Stomach (tissue), 9 donors: ENCODE results near the gene S100A4. TPM values are rescaled to one million over a fixed set of nuclear protein-coding genes. Genes with fewer than 3 reads are reported as not detected.

Experiments
- DNase-seq, 2 donors: peaks; one replicate each; pipeline versions ENCODE4 v3.0.0 to v3.0.0-alpha.2; 2013 to 2019
- H3K27ac ChIP-seq, 5 donors: fragments of 200-600 bp in 4 of 5; sonication (generic) in 4 of 5; one replicate each; pipeline ENCODE4 v1.5.1; 2013 to 2019; ENCODE audit warnings: mild to moderate bottlenecking in 1 of 5, moderate library complexity in 1 of 5
- H3K27me3 ChIP-seq, 3 donors: fragments of 200-600 bp; sonication (generic); one replicate each; pipeline ENCODE4 v1.5.1; 2017 to 2019; ENCODE audit warnings: mixed run types in 1 of 3
- H3K36me3 ChIP-seq, 4 donors: fragments of 200-600 bp; sonication (generic); 1 replicate in 3 of 4; 2 replicates in 1 of 4; pipeline ENCODE4 v1.5.1; 2016 to 2019
- H3K4me1 ChIP-seq, 4 donors: fragments of 200-600 bp; sonication (generic); one replicate each; pipeline ENCODE4 v1.5.1; 2016 to 2019
- H3K4me3 ChIP-seq, 4 donors: fragments of 200-600 bp; sonication (generic) in 3 of 4; one replicate each; pipeline ENCODE4 v1.5.1; 2016 to 2019; ENCODE audit warnings: mild to moderate bottlenecking in 1 of 4
- H3K9me3 ChIP-seq, 4 donors: fragments of 200-600 bp; sonication (generic); one replicate each; pipeline ENCODE4 v1.5.1; 2016 to 2019
- EP300 ChIP-seq: sonication (generic); formaldehyde crosslinking; IDR thresholded peaks from one replicate; pipeline ENCODE4 v1.6.1; 2017; ENCODE audit warnings: antibody characterized with exemption
- POLR2A ChIP-seq, 4 donors: fragments of 450-650 bp; IDR thresholded peaks; one replicate each; pipeline ENCODE4 v1.6.1; 2016; ENCODE audit warnings: antibody characterized with exemption in 4 of 4, control low read depth in 2 of 4, mild to moderate bottlenecking in 1 of 4, moderate library complexity in 1 of 4
- POLR2AphosphoS5 ChIP-seq, 3 donors: sonication (generic); formaldehyde crosslinking; IDR thresholded peaks; one replicate each; pipeline ENCODE4 v1.6.1; 2016; ENCODE audit warnings: antibody characterized with exemption in 3 of 3
- WGBS, 5 donors: extraction: QIAGEN DNeasy Blood & Tissue Kit in 3 of 5; methylation state at CpG; one replicate each; pipeline versions ENCODE4 v1.1.5 to v1.1.7; 2013 to 2018; 5-methylcytosine and 5-hydroxymethylcytosine counted together
- intact Hi-C: fragments of 100-400 bp; cut with DNase I; formaldehyde crosslinking; loops from one replicate; pipeline ENCODE4 v1.15.1; 2023; ENCODE audit warnings: low total_unique reads
- polyA plus RNA-seq, 3 donors: library from polyadenylated mRNA; stranded (reverse); fragments of 200-250 nt; gene quantifications; one replicate each; pipeline ENCODE4 v1.2.3, GENCODE V29; 2013
- total RNA-seq, 5 donors: library from RNA; depleted of rRNA; stranded (reverse); fragments of >200 nt; gene quantifications; one replicate each; pipeline versions ENCODE4 v1.1.0 to v1.2.3, GENCODE V29; 2014 to 2016
- TF ChIP-seq, protein P1 (sequence below), 7 experiments: fragments of 450-650 bp in 4 of 7; fragments of 200-600 bp in 3 of 7; sonication (generic) in 3 of 7; IDR thresholded peaks; one replicate each; pipeline ENCODE4 v1.5.1; 2016 to 2019; ENCODE audit warnings: antibody characterized with exemption in 7 of 7, control low read depth in 2 of 7, mild to moderate bottlenecking in 1 of 7
- donor health status: healthy with polysubstance abuse.
- donor health status: Bipolar disorder and iron deficiency.
- donor health status: healthy.

S100A4 gene
- total and polyA plus RNA-seq, 8 donors, result 9.9 to 541 (median 40.1) TPM

DNA sequence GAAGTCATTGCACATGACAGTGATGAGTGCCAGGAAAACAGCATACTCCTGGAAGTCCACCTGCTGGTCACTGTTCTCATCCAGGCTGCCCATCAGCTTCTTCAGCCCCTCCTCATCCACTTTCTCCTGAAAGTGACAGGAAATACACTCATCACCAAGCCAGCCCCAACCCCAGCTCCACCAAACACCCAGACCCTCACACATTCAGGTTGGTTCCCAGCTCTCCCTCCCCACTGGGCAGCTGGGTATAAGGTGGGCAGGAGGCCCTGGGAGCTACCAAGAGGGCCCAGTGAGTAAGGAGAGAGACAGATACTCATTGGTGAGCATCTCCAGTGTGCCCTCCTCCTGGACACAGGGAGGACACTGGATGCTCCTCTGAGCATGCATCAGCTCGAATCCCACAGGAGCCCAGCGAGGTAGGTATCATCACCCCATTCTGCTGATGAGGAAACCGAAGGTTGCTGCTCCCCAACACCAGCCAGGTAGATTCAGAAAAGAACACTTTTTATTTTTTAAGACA lies 15.9 kb upstream of the S100A4 start:
- TF ChIP-seq POLR2A (IDR thresholded peaks at IDR 0.05) (no peak), EP300 (no peak), POLR2AphosphoS5 (IDR thresholded peaks at IDR 0.05) (no peak)
- TF ChIP-seq, protein P1, sequence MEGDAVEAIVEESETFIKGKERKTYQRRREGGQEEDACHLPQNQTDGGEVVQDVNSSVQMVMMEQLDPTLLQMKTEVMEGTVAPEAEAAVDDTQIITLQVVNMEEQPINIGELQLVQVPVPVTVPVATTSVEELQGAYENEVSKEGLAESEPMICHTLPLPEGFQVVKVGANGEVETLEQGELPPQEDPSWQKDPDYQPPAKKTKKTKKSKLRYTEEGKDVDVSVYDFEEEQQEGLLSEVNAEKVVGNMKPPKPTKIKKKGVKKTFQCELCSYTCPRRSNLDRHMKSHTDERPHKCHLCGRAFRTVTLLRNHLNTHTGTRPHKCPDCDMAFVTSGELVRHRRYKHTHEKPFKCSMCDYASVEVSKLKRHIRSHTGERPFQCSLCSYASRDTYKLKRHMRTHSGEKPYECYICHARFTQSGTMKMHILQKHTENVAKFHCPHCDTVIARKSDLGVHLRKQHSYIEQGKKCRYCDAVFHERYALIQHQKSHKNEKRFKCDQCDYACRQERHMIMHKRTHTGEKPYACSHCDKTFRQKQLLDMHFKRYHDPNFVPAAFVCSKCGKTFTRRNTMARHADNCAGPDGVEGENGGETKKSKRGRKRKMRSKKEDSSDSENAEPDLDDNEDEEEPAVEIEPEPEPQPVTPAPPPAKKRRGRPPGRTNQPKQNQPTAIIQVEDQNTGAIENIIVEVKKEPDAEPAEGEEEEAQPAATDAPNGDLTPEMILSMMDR (IDR thresholded peaks at IDR 0.05), result no peak
- no peak overlapping the region for H3K27ac ChIP-seq
- 95 to 100% (median 97%) methylated on average over 3 of the region's 3 CpGs for WGBS, 5 donors
- H3K4me3 ChIP-seq, result no peak overlapping the region
- H3K36me3 ChIP-seq, result no peaks in the 10 kb centered on the region
- H3K27me3 ChIP-seq, result no peaks in the 10 kb centered on the region
- intact Hi-C loops, result loop anchor here (5.0 kb wide), 1 partner anchor 44 kb away; no protein-coding TSS in a partner anchor
- DNase-seq, result no peak
- peaks cover 13 to 14% (median 13%) of the 10 kb centered on the region in 4 donors for H3K4me1 ChIP-seq
- no peaks in the 10 kb centered on the region for H3K9me3 ChIP-seq

DNA sequence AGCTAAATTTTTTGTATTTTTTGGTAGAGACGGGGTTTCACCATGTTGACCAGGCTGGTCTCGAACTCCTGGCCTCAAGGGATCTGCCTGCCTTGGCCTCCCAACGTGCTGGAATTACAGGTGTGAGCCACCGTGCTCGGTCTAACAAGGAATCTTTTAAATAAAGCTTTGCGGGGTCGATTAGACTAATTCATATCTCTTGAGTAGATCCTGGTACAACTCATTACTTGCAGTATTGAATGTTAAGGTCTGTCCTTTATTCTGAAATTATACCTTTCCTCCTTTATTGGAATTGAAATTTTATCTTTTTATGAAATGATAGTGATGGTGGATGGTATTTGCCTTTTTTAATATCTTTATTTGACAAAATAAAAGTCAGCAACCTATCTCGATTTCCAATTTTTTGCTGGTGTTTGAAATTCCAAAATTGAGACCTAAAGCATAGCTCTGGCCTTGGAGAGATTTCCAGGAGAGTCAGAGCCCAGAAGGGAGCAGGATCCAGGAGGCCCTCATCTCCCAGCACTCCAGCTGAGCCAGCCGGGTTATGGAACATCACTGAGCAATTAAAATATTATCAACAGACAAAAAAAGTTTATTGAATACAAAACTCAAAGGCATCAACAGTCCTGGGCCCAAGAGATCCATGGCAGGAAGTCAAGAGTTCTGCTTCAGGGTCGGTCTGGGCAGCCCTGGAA lies 15.3 kb upstream of the S100A4 start:
- H3K4me3 ChIP-seq, result no peak overlapping the region
- no peaks in the 10 kb centered on the region for H3K36me3 ChIP-seq
- no peaks in the 10 kb centered on the region for H3K27me3 ChIP-seq
- 84 to 90% (median 86%) methylated on average over 10 of the region's 10 CpGs for WGBS, 5 donors
- no peak for TF ChIP-seq POLR2AphosphoS5 (IDR thresholded peaks at IDR 0.05)
- no peak for TF ChIP-seq EP300
- TF ChIP-seq, protein P1 (IDR thresholded peaks at IDR 0.05), result no peak
- TF ChIP-seq POLR2A (IDR thresholded peaks at IDR 0.05), result no peak
- DNase-seq, result no peak
- no peaks in the 10 kb centered on the region for H3K9me3 ChIP-seq
- intact Hi-C loops, result loop anchor here (5.0 kb wide), 1 partner anchor 44 kb away; no protein-coding TSS in a partner anchor
- peaks cover 7 to 8% (median 7%) of the 10 kb centered on the region in 4 donors for H3K4me1 ChIP-seq
- no peak overlapping the region for H3K27ac ChIP-seq

DNA sequence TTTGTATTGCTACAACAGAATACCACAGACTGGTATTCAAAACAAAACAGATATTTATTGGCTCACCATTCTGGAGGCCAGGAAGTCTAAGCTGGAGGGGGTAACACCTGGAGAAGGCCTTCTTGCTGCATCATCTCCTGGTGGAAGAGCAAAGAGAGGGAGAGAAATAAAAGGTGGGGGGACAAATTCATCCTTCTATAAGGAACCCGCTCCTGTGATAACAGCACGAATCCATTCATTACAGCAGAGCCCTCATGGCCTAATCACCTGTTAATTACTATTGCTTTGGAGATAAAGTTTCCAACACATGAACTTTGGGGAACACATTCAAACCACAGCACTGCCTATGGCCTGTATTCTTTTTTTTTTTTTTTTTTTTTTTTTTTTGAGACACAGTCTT lies 14.6 kb upstream of the S100A4 start:
- WGBS, 5 donors, result 70 to 100% (median 95%) methylated on average over 2 of the region's 2 CpGs
- intact Hi-C loops, result loop anchor here (5.0 kb wide), 1 partner anchor 43 kb away; no protein-coding TSS in a partner anchor
- Histone ChIP-seq H3K27ac (no peak overlapping the region), H3K4me3 (no peak overlapping the region), H3K4me1 (peaks cover under 1% of the 10 kb centered on the region in 4 donors), H3K36me3 (no peaks in the 10 kb centered on the region), H3K9me3 (no peaks in the 10 kb centered on the region), H3K27me3 (no peaks in the 10 kb centered on the region)
- TF ChIP-seq POLR2A (IDR thresholded peaks at IDR 0.05) (no peak), EP300 (no peak), POLR2AphosphoS5 (IDR thresholded peaks at IDR 0.05) (no peak)
- TF ChIP-seq, protein P1 (IDR thresholded peaks at IDR 0.05), result no peak
- no peak for DNase-seq

DNA sequence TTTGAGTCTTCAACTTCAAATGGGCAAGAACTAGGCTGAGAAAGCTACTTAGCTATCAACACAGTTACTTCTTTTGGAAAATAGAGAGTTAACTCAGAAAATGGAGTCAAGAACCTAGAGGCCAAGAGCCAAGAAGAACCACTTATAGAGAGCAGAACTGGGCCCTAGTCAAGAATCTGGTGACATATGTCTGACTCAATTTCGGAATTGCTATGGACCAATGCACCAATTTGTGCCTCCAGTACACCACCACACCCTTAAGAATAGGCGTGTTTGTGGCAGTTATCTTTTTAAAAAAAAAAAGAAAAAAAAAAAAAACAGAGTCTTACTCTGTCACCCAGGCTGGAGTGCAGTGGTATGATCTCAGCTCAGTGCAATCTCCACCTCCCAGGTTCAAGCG lies 12.3 kb upstream of the S100A4 start:
- H3K27ac ChIP-seq, result no peak overlapping the region
- TF ChIP-seq EP300 (no peak), POLR2AphosphoS5 (IDR thresholded peaks at IDR 0.05) (no peak), POLR2A (IDR thresholded peaks at IDR 0.05) (no peak)
- TF ChIP-seq, protein P1 (IDR thresholded peaks at IDR 0.05), result no peak
- H3K9me3 ChIP-seq, result no peaks in the 10 kb centered on the region
- H3K27me3 ChIP-seq, result no peaks in the 10 kb centered on the region
- peaks cover 0 to 19% (median 11%) of the 10 kb centered on the region in 4 donors for H3K4me1 ChIP-seq
- H3K36me3 ChIP-seq, result no peaks in the 10 kb centered on the region
- 93 to 96% (median 94%) methylated on average over 3 of the region's 3 CpGs for WGBS, 5 donors
- intact Hi-C loops, result no loop called here
- no peak overlapping the region for H3K4me3 ChIP-seq
- DNase-seq, result no peak
